COR-L47 (cell line): ENCODE measurements around the gene NANS.
"Not testable (repeated sequence)": the region's sequence is repeated elsewhere in the genome, so short reads cannot be mapped to it uniquely, and the experiment has no call there.

Experiments
- DNase-seq: peaks from one replicate; lab custom pipeline; 2025; lab: John Stamatoyannopoulos, UW

Gene NANS

DNA sequence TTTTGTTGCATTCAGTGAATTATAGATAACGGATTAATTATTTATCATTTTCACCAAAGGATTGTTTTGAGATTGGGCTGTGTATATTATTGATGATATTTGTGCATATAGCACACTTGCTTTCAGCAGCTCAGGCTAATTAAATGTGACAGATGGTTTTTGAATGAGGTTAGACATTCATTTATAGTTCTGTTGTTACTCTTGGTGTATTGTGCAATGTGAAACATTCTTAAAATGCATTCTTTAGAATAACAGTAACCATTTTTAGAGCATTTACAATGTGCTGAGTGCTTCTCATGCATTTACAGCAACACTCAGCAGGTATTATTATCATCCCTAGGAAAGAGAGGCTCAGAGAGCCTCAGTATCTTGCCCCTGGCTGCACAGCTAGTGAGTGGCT, 23.8 kb downstream of the NANS start:
- DNase-seq: no peak

DNA sequence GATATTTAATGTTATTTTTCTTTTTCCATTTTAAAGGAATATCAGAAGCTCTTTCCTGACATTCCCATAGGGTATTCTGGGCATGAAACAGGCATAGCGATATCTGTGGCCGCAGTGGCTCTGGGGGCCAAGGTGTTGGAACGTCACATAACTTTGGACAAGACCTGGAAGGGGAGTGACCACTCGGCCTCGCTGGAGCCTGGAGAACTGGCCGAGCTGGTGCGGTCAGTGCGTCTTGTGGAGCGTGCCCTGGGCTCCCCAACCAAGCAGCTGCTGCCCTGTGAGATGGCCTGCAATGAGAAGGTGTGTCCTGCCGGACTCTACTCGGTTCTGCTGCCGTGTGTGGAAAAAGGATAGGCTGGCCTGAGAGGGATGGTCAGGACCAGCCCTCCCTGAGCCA, 24.2 kb downstream of the NANS start:
- no peak for DNase-seq

DNA sequence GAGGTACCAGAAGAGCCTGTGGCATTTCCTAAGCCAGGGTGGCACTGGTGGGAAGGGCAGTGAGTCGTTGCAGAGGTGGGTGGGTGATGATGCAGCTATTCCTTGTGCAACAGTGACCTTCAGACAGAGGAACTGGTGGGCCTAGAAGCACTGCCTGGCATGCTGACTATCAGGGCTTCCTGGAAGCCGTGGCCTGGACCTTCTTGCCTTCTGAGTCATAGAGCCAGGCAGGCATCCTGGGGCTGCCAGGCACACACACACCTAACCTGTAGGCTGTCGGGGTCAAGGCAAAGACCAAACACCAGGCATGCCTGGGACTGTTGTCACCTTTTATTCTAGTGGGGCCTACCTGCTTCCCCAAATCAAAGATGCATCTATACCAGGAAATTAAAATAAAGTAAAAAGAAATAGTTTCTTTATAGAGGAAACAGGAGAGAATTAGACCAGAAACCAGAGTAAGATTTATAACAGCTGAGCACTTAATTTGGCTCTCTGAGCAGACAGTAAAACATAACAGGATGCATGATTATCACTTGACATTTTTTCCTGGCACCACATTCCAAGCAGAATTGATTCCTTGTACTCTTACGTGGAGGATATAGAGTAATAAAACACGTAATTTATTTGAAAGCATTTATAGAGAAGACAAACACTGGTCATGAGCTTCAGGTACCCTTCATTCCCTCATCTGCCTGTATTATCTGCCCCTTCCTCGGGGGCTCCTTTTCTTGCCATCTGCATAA, 25.1 kb downstream of the NANS start:
- DNase-seq: no peak

DNA sequence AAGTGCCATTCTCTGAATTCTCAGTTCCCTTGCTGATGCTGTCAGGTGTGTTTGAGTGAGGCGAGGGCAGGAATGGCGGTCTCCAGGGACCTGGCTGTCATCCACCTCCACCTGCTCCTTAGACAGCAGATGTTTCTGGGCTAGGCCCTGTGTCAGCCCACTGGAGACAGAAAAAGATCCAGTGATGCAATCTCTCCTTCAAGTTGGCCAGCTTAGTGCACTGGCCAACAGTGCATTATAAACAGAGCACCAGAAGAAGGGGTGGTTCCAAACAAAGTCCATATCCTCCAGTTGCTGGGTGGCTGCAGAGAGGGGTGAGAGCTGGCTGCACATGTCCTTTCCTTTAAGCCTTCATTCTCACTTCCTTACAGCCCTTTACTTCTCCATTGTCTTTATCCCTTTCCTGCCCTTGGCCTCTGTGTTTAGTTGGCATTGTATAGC, 26.5 kb downstream of the NANS start:
- no peak for DNase-seq

DNA sequence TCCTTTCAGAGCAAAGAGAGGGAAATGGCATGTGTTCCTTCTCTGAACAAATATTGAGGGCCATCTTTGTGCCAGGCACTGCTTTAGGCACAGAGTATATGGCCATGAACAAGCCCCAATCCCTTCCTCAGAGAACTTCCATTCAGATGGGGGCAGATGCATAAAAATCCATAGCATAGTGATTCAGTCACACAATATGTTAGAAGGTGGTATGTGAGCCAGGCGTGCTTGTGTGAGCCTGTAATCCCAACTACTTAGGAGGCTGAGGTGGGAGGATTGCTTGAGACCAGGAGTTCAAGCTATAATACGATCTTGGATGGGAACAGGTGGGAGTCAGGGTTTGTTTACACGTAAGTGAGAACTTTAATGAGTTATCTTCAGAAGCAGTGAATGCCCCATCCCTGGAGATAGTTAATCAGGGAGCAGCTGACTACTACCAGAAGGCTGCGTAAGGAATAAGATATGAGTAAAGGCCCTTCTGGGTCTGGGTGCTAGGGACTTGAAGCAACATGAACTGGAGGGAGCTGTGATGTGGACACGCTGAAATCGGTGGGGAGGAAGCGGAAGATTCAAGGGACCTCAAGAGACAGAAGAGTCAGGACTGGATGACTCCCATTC, 27.1 kb downstream of the NANS start:
- no peak for DNase-seq

DNA sequence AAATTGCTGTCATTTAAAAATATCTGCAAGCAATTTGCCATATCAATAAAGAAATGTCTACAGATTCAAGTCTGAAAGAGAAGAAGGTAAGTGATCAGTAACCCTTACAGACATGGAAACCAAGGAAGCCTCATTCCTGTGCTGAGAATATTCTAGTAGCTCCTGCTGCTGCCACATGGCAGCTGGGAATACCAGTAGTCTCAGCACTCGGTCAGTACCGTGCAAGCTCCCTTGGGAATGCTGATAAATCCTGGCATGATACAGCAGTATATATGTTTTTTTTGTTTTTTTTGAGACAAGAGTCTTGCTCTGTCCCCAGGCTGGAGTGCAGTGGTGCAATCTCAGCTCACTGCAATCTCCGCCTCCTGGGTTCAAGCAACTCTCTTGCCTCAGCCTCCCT, 27.9 kb downstream of the NANS start:
- DNase-seq: no peak

DNA sequence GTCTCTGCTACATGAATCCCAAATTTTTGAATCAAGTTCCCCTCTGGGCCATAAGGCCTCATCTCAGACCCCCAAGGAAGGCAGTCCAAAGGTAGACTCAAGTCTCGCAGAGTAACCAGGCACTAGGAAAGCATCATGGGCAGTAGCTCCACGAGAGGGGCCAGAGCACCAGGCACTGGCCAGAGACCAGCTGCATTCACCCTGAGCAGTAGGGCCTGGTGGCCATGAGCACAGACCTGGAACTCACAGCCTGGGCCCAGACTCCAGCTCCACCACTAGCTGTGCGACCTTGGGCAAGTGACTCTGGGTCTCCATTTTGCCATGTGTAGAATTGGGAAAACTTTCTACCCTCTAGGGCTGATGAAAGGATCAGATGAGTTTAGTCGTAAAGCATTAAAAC, 28.5 kb downstream of the NANS start:
- no peak for DNase-seq

DNA sequence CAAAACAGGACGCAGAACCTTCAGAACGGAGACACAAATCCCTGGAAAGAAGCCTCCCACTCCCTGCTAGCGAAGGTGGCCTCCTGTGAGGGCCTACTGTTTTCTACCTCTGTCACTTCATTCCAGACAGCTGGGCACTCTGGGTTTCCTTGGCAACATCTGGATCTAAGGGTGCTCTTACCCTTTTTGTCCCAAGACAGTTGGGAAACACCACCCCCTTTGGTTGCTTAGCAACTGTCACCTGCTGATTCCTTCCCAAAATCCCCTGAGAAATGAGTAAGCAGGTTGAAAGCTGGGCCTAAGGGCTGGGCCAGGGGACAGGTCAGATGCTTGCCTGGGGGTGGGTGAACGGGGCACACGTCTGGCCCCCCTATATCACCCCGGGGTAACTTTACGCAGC, 29.4 kb downstream of the NANS start:
- peak; percentile 17 for DNase-seq

DNA sequence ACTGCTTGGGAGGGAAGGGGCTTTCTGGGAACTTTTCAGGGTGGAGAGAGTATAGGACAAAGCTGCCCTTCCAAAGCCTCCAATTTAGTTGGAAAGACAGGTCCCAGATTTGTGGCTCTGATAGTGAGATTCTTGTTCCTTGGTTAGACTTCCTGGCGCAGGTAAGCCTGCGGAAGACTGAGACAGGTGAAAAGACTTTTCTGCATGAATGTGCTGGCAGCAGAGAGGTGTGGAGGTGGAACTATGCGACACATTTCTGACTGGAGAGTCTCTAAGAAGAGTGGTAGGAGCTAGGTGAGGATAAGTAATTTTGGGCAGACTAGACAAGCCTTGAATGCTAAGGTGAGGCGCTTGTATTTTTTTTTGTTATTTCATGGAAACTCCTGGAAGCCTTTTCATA, 29.9 kb downstream of the NANS start:
- no peak for DNase-seq

DNA sequence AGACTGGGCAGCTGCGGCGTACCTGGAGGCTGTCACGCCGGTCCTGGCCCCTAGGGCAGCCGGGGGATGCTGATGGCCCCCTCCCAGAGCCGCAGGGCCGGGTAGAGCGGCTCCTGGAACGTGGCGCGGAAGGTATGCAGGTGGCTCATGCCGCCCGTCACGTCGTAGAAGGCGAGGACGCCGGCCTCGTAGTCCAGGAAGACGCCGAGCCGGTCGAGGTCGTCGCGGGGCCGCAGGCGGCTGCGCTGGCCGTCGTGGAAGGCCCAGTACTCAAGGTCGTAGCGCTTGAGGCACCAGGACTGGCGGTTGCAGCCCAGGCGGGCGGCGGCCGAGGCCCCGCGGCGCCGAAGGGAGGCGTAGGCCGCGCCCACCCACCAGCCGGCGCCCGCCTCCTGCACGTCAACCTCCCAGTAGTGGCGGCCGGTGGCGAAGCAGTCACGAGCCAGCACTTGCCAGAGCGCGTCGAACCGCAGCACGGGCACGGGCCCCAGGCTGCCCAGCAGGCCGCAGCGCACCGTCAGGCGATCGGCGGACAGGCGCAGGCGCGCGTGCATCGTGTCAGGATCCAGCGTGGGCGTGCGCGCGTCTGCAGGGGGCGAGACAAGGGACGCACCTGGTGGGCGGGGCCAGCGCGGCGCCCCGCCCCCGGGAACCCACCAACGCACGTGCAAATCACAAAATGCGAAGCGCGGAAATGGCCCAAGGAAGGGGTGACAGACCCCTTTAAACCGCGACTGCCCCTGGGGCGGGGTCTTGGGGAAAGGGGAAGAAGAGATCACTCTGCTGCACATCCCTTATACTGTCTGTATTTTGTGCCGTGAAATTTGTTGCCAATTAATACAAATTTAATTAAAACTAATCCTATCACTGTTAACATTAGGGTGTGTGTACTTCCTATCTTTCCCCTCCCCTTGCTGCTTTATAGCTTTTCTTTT, 31.2 kb downstream of the NANS start:
- no peak for DNase-seq

DNA sequence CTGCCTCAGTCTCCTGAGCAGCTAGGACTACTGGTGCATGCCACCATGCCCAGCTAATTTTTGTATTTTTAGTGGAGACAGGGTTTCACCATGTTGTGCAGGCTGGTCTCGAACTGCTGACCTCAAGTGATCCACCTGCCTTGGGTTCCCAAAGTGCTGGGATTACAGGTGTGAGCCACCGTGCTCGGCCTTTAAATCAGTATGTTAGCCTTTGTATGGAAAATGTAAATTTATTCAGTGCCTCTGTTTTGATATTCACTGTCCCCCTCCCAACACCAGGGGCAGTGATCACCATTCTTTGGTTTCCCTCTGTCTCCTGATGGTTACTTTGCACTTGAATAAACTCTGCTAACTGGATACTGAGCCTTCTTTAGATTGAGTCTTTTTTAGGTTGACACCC, 34.1 kb downstream of the NANS start:
- not testable (repeated sequence) for DNase-seq

DNA sequence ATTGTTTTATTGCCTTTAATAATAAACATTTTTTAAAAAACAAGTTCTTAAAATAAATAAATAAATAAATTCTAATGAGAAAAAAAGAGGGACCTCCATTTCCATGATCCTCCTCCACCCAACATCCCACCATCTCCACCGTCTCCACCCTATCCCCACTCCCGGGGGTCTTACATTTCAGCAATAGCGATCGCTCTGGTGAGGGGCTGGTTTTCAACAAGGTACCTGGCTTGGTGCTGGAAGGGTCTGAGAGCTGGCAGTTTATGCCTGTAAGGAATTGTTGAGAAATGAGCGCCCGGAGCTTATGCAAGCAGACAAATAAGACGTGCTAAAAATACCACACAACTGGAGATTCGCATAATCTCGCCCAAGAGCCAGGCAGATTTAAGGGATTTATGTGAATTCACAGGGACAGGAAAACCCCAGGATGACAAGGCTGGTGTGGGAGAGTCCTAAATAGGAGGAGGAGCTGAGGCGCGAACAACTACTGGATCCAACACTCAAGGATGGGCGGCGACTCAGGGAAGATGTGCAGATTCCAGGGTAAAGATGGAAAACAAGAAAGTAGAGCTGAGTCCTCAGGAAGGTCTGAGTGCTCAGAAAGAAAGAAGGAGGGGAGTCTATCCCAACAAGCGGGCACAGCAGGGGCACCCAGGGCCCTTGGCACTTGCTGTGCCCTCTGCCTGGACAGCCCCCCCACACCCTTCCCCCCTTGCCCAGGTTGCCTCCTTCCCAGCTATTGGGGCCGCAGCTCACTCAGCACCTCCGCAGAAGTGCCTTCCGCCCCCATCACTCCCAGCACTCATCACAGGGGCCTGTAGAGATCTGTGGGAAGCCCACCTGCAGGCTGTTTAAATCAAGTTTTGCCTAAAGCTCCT, 35.4 kb downstream of the NANS start:
- no peak for DNase-seq

DNA sequence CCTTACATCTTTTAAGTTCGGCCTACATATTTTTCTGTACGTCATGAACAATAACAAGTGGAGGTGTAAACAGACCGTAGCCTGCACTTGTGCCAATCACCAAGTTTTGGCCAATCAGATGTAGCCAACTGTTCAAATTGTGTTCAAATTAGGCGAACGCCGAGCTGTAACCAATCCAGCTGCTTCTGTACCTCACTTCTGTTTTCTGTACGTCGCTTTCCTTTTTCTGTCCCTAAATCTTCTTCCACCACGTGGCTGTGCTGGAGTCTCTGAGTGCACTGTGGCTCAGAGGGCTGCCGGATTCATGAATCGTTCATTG, 36.0 kb downstream of the NANS start:
- no peak for DNase-seq

DNA sequence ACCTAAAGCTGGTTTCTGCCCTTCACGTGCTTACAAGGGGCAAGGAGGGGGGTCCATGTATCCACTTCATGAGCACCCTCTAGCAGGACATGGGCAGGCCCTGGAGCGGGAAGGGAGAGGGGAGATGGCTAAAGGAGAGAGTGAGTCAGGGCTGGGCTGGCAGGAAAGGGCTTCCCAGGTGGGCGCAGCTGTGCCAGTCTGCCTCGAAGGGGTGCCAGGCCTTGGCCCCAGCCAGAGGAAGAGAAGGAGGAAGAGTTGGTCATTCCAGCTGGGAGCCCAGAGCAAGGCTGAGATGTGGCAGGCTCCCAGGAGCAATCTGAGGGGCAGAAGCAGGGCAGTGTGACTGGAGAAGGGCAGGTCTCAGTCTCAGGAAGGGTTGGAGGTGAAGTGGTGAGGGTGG, 37.8 kb downstream of the NANS start:
- no peak for DNase-seq

DNA sequence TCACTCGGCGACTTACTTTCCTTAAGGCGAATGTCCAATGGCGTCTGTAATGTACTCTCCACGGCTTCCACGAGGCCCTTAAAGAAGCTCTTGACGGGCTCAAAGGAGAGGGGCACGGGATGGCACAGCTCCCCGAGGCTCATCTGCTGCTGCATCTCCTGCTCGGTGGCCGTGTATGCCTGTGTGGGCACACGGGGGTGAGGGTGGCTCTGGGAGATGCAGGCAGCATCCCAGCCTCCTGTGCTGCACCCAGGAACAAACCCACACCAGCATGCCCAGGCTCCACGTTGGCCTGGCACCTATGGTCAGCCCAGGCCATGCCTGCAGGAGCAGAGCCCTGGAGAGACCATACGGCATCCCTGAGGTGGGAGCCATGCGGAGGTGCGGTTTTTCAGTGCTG, 38.3 kb downstream of the NANS start:
- DNase-seq: no peak

DNA sequence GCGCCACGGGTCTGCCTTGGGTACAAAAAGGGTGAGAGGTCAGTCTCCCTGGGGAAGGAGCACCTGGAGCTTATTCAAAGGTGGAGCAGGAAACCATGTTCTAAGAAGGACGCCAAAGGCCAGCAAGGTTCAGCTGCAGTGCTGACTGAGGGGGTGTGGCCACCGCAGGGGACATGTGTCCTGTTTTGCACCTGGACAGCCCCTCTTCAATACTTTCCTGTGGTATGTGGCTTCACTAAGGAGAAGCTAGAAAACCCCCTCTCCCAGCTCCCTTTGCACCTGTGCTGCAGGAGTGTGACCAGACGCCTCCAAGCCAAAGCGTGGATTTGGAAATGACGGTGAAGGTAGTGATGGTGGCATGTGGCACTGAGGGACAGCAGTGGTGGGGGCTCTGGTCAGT, 38.9 kb downstream of the NANS start:
- DNase-seq: no peak

DNA sequence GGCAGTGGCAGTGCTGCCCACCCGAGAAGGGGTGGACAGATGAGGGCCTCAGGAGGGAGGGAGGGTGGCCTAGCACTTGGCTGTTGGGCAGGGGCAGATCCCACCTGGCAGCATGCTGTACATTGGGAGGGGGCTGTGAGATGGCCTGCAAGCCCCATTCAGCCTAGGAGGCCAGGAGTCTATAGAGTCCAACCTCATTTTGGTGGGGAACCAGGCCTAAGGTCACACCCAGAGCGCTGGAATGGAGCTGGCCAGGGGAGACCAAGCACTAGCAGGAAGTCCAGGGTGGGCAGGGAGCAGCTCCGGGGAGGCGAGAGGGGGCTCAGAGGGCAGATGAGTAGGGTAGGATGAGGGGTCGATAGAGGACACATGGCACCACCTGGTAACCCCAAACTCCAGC, 39.6 kb downstream of the NANS start:
- DNase-seq: no peak

DNA sequence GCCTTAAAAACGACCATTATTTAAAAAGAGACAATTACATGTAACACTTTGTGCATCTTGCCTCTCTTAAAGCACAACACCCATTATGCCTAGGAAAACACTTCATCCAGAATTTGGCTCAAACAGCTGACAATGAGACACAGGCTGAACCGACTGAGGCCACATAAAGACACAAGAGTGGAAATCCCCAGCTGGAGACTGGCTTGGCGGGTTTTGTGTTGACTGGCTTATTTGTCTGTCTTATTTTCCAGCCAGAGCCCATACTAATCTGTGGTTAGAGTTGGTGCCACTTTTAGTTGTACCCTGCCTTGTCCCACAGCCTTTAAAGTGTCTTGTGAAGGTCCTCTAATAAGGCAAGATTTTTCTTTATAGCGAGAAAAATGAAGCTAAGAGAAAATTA, 41.3 kb downstream of the NANS start:
- DNase-seq: no peak

DNA sequence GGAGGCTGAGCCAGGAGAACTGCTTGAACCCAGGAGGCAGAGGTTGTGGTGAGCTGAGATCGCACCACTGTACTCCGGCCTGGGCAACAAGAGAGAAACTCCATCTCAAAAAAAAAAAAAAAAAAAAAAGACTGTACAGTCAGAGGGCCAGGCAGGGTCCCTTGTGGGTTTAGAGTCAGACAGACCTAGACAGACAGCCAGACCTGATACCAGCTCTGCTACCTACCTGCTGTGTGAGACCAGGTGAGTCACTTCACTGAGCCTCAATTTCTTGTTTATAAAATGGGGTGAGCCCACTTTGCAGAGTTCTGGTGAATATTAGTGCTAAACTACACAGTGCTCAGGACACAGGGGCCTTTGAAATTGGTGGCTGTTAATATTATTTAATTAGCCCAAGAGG, 42.8 kb downstream of the NANS start:
- no peak for DNase-seq

DNA sequence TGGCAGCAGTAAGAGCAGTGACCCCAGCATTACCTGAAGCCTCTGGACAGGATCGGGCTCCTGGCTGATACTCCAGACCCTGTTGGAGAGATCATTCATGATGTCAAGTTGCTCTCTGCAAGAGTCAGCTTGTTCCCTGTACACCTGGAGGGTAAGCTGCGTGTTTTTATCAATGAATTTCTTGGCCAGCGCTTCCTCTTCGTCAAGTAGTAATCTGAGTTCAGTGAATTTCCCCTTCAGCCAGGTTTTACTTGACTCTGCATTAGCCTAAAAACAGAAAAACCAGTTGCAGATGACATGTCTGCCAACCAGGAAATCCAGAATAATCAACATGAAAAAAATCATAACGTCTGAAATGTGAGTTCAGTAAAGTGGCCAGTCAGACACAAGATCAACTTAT, 43.4 kb downstream of the NANS start:
- no peak for DNase-seq

DNA sequence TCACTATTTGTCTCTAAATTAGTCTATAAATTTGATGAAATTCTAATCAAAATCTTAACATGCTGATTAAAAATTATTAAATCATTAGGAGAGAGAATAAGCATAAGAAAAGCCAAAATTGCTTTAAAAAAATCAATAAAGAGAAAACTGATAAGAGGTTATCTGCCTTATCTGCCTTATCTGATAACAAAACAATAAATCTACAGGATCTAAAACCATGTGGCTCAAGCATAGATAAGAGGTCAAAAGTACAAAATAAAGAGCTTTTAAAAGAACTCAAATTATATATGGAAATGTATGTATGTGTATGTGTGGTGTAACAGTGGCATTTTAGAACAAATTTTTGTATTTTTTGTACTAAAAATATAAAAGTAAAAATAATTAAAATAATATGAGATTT, 43.9 kb downstream of the NANS start:
- no peak for DNase-seq

DNA sequence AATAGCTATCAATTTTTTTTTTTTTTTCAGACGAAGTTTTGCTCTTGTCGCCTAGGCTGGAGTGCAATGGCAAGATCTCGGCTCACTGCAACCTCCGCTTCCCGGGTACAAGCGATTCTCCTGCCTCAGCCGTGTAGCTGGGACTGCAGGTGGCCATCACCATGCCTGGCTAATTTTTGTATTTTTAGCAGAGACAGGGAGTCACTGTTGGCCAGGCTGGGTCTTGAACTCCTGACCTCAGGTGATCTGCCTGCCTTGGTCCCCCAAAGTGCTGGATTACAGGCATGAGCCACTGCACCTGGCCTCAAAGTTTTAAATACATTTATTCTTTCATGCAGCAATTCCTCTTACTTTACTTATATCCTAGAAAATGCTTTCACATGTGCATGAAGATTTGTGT, 44.9 kb downstream of the NANS start:
- DNase-seq: no peak
